PC-9 (cell line): Measurements from ENCODE around the gene SOX15.
"Not testable (repeated sequence)": the region's sequence is repeated elsewhere in the genome, so short reads cannot be mapped to it uniquely, and the experiment has no call there.

Experiments used
- CTCF ChIP-seq: fragments of 200-600 bp; sonication (generic); conservative IDR thresholded peaks from 2 replicates; pipeline ENCODE4 v1.6.1; 2017; ENCODE audit warnings: mixed run types, antibody characterized with exemption, mild to moderate bottlenecking, moderate library complexity
- EZH2 ChIP-seq: fragments of 200-600 bp; sonication (generic); IDR thresholded peaks from 2 replicates; pipeline ENCODE4 v1.8.0; 2017; ENCODE audit warnings: antibody characterized with exemption, low read depth

GRCh38 chr17:7597561-7597960 is 7.7 kb upstream of the SOX15 start:
- TF ChIP-seq CTCF, EZH2: not testable (repeated sequence)
